Lower leg skin (tissue), 3 donors: ENCODE results near the gene ZNF681.

Experiments used
- CTCF ChIP-seq, 3 donors: fragments of 450-650 bp; IDR thresholded peaks; one replicate each; pipeline ENCODE4 v1.5.1; 2016; ENCODE audit warnings: antibody characterized with exemption in 3 of 3, mild to moderate bottlenecking in 3 of 3, moderate library complexity in 2 of 3
- POLR2A ChIP-seq, 2 donors: fragments of 450-650 bp; IDR thresholded peaks; one replicate each; pipeline ENCODE4 v1.6.1; 2016 to 2017; ENCODE audit warnings: antibody characterized with exemption in 2 of 2, mild to moderate bottlenecking in 1 of 2, moderate library complexity in 1 of 2

GRCh38 chr19:23804676-23805075 lies 46.0 kb upstream of the ZNF681 start:
- TF ChIP-seq POLR2A (IDR thresholded peaks at IDR 0.05) (no peak), CTCF (IDR thresholded peaks at IDR 0.05) (no peak)
